ENCODE measurements around the gene SLC43A3. TPM values are rescaled to one million over a fixed set of nuclear protein-coding genes. Genes with fewer than 3 reads are reported as not detected.

SLC43A3 gene
- total and polyA plus RNA-seq, 2 of the 4 experiments (the other 2 are of a cell fraction): 12.7 to 21.1 TPM

- no peak overlapping the region for H2BK5ac ChIP-seq (ENCODE audit: low read depth, low read length, poor library complexity, severe bottlenecking)
- no peak overlapping the region for H2BK15ac ChIP-seq (ENCODE audit: low read depth, low read length)
- H3K27me3 ChIP-seq (ENCODE audit: control insufficient read depth, insufficient read depth, low read length): peaks cover 46% of the 10 kb centered on the region
- H3K4me3 ChIP-seq (ENCODE audit: insufficient read depth, low read depth, low read length): no peak overlapping the region
- H2AFZ ChIP-seq (replicated peaks; ENCODE audit: low read length, poor library complexity): no peak overlapping the region
- no peaks in the 10 kb centered on the region for H3K9me1 ChIP-seq (ENCODE audit: insufficient read depth, low read length)
- H3K79me1 ChIP-seq (ENCODE audit: low read depth in 1 of 2, low read length in 2 of 2): no peaks in the 10 kb centered on the region
- no peak for ATAC-seq (ENCODE audit: low read depth)
- no peak for TF ChIP-seq MAZ (IDR thresholded peaks at IDR 0.05; ENCODE audit: borderline replicate concordance, low read depth, low read length)
- TF ChIP-seq RFX5 (IDR thresholded peaks at IDR 0.05; ENCODE audit: low read depth, low read length): no peak
- TF ChIP-seq CTCF (conservative IDR thresholded peaks at IDR 0.05; ENCODE audit: low read depth, low read length): no peak
- no peak for TF ChIP-seq SMC3 (IDR thresholded peaks at IDR 0.05; ENCODE audit: low read depth, low read length)
- TF ChIP-seq MXI1 (IDR thresholded peaks at IDR 0.05; ENCODE audit: borderline replicate concordance, low read depth, low read length): no peak
- no peak for TF ChIP-seq CEBPB (IDR thresholded peaks at IDR 0.05; ENCODE audit: low read depth, low read length)
- TF ChIP-seq NFE2L2 (IDR thresholded peaks at IDR 0.05; ENCODE audit: low read depth, low read length): no peak
- no peak for TF ChIP-seq RCOR1 (IDR thresholded peaks at IDR 0.05; ENCODE audit: insufficient replicate concordance, low read length)
- no peak for TF ChIP-seq MAFK (IDR thresholded peaks at IDR 0.05; ENCODE audit: low read depth, low read length)
- TF ChIP-seq ELK1 (IDR thresholded peaks at IDR 0.05; ENCODE audit: borderline replicate concordance, low read depth, low read length): no peak
- no peak for TF ChIP-seq RAD21 (IDR thresholded peaks at IDR 0.05; ENCODE audit: low read length)
- no peak for TF ChIP-seq FOS (IDR thresholded peaks at IDR 0.05; ENCODE audit: low read depth, low read length)
- TF ChIP-seq BHLHE40 (IDR thresholded peaks at IDR 0.05; ENCODE audit: low read depth, low read length): no peak
- no peak for TF ChIP-seq POLR2A (IDR thresholded peaks at IDR 0.05; ENCODE audit: low read depth, low read length)
- no peak for TF ChIP-seq CHD1 (IDR thresholded peaks at IDR 0.05; ENCODE audit: low read depth, low read length)
- TF ChIP-seq USF2 (IDR thresholded peaks at IDR 0.05; ENCODE audit: low read depth, low read length): no peak
- H4K8ac ChIP-seq (ENCODE audit: low read depth in 2 of 2, low read length in 2 of 2): no peak overlapping the region
- dilution Hi-C loops (cut with HindIII; ENCODE audit: low sequenced_read_pairs, unreplicated experiment) (no loop called here), intact Hi-C loops (cut with micrococcal nuclease) (no loop called here), in situ Hi-C loops (cut with MboI; ENCODE audit: low sequenced_read_pairs) (loop anchor here (25.0 kb wide), 1 partner anchor 524 kb away; no protein-coding TSS in a partner anchor)
- no peak overlapping the region for H4K91ac ChIP-seq (ENCODE audit: insufficient read depth, low read depth, low read length)
- no peak overlapping the region for H3K14ac ChIP-seq (replicated peaks; ENCODE audit: low read depth, low read length)
- no peak overlapping the region for H4K5ac ChIP-seq (ENCODE audit: low read depth, low read length)
- no peak overlapping the region for H3K27ac ChIP-seq (ENCODE audit: insufficient read depth, low read length)
- no peak overlapping the region for H3K56ac ChIP-seq (ENCODE audit: extremely low read depth, insufficient read depth, low read length)
- ChIA-PET POLR2A (ENCODE audit: unreplicated experiment) (no interaction called here), CTCF (interaction anchor here (0.6 kb wide), 2 partner anchors 17 to 86 kb away, joined by 3 read pairs; no protein-coding TSS in a partner anchor)
- no peaks in the 10 kb centered on the region for H3K4me1 ChIP-seq (ENCODE audit: control insufficient read depth, insufficient read depth, low read length)
- H3K9me3 ChIP-seq (ENCODE audit: control insufficient read depth, insufficient read depth, low read length): peaks cover 3% of the 10 kb centered on the region; the same call in 1 of the 2 replicates
- no peak overlapping the region for H2BK120ac ChIP-seq (ENCODE audit: low read depth, low read length)
- WGBS, 2 experiments (ENCODE audit: extremely low coverage in 2 of 2, insufficient read length in 1 of 2): 60% methylated on average over 2 of the region's 8 CpGs; no CpG with 5 or more reads in 1 of the 2 experiments
- DNase-seq: no peak
- H3K4ac ChIP-seq (ENCODE audit: low read depth, low read length): no peak overlapping the region
- H3K23ac ChIP-seq (ENCODE audit: low read depth, low read length): no peak overlapping the region
- no peak overlapping the region for H3K18ac ChIP-seq (ENCODE audit: low read depth, low read length)
- no peak overlapping the region for H2AK5ac ChIP-seq (ENCODE audit: low read depth, low read length)
- H3K4me2 ChIP-seq (ENCODE audit: low read depth, low read length): no peak overlapping the region
- H3K36me3 ChIP-seq (ENCODE audit: control insufficient read depth, insufficient read depth, low read length): no peaks in the 10 kb centered on the region
- H2BK20ac ChIP-seq (ENCODE audit: low read depth, low read length): no peak overlapping the region
- no peak overlapping the region for H2AK9ac ChIP-seq (replicated peaks; ENCODE audit: low read depth, low read length, poor library complexity)
- BruUV-seq (replicated peaks): no TSS peak
- H3K9ac ChIP-seq (ENCODE audit: low read depth, low read length): no peak overlapping the region
- no peaks in the 10 kb centered on the region for H4K20me1 ChIP-seq (ENCODE audit: insufficient read depth, low read length)
Measured at GRCh38 chr11:57360991-57361390, 65.9 kb downstream of the SLC43A3 start.

Data from IMR-90 (cell line).